Measurements from ENCODE around the gene KDM1A.
"Not testable (repeated sequence)": the region's sequence is repeated elsewhere in the genome, so short reads cannot be mapped to it uniquely, and the experiment has no call there.

KDM1A gene

GRCh38 chr1:22992384-22992783, 26.9 kb upstream of the KDM1A start:
- H3K4me1 ChIP-seq (ENCODE audit: control insufficient read depth, low read depth, low read length); H3K4me2 ChIP-seq (ENCODE audit: low read length); H3K27ac ChIP-seq (ENCODE audit: low read depth, low read length); H3K9ac ChIP-seq (ENCODE audit: low read length); H4K8ac ChIP-seq (ENCODE audit: low read depth, low read length); H3K56ac ChIP-seq (ENCODE audit: low read length); H4K5ac ChIP-seq (ENCODE audit: low read length); H3K79me2 ChIP-seq (ENCODE audit: control insufficient read depth, insufficient read depth, low read length); H3K18ac ChIP-seq (ENCODE audit: low read length); H3K79me1 ChIP-seq (ENCODE audit: low read length); DNase-seq; H3K36me3 ChIP-seq (ENCODE audit: control insufficient read depth, insufficient read depth, low read length); H2AK5ac ChIP-seq (ENCODE audit: low read length); H2BK5ac ChIP-seq (ENCODE audit: low read length); H3K27me3 ChIP-seq (ENCODE audit: insufficient read depth, low read length, poor library complexity); H3K4me3 ChIP-seq (ENCODE audit: low read length); H3K4ac ChIP-seq (ENCODE audit: low read depth, low read length); H2BK120ac ChIP-seq (ENCODE audit: low read depth, low read length); H3K23ac ChIP-seq (ENCODE audit: low read length); H2BK15ac ChIP-seq (replicated peaks; ENCODE audit: low read depth): not testable (repeated sequence)
- WGBS (ENCODE audit: extremely low coverage, insufficient coverage, low lambda C conversion rate) = no CpG with 5 or more reads among the region's 3 CpGs

GRCh38 chr1:22993220-22993795, 26.0 kb upstream of the KDM1A start:
- not testable (repeated sequence) for H3K4me1 ChIP-seq (ENCODE audit: control insufficient read depth, low read depth, low read length); H3K27ac ChIP-seq (ENCODE audit: low read depth, low read length); H2AK5ac ChIP-seq (ENCODE audit: low read length); H4K5ac ChIP-seq (ENCODE audit: low read length); H3K4me3 ChIP-seq (ENCODE audit: low read length); H3K23ac ChIP-seq (ENCODE audit: low read length); H2BK5ac ChIP-seq (ENCODE audit: low read length); H3K9ac ChIP-seq (ENCODE audit: low read length); H3K4me2 ChIP-seq (ENCODE audit: low read length); H3K79me2 ChIP-seq (ENCODE audit: control insufficient read depth, insufficient read depth, low read length); H3K36me3 ChIP-seq (ENCODE audit: control insufficient read depth, insufficient read depth, low read length); H3K27me3 ChIP-seq (ENCODE audit: insufficient read depth, low read length, poor library complexity); H2BK15ac ChIP-seq (replicated peaks; ENCODE audit: low read depth); H3K18ac ChIP-seq (ENCODE audit: low read length); H3K79me1 ChIP-seq (ENCODE audit: low read length); H2BK120ac ChIP-seq (ENCODE audit: low read depth, low read length); H3K4ac ChIP-seq (ENCODE audit: low read depth, low read length); H3K56ac ChIP-seq (ENCODE audit: low read length); H4K8ac ChIP-seq (ENCODE audit: low read depth, low read length)
- DNase-seq = peak; percentile 51
- WGBS (ENCODE audit: extremely low coverage, insufficient coverage, low lambda C conversion rate) = no CpG with 5 or more reads among the region's 6 CpGs

GRCh38 chr1:22995774-22996173, 23.5 kb upstream of the KDM1A start:
- no peak overlapping the region for H3K27ac ChIP-seq (ENCODE audit: low read depth, low read length)
- no peak overlapping the region for H2BK120ac ChIP-seq (ENCODE audit: low read depth, low read length)
- H3K56ac ChIP-seq (ENCODE audit: low read length) = no peak overlapping the region
- DNase-seq = no peak
- no peak overlapping the region for H3K18ac ChIP-seq (ENCODE audit: low read length)
- H2BK5ac ChIP-seq (ENCODE audit: low read length) = no peak overlapping the region
- H2BK15ac ChIP-seq (replicated peaks; ENCODE audit: low read depth) = no peak overlapping the region
- no peaks in the 10 kb centered on the region for H3K79me2 ChIP-seq (ENCODE audit: control insufficient read depth, insufficient read depth, low read length)
- no peak overlapping the region for H3K9ac ChIP-seq (ENCODE audit: low read length)
- H2AK5ac ChIP-seq (ENCODE audit: low read length) = no peak overlapping the region
- no peaks in the 10 kb centered on the region for H3K36me3 ChIP-seq (ENCODE audit: control insufficient read depth, insufficient read depth, low read length)
- H3K23ac ChIP-seq (ENCODE audit: low read length) = no peak overlapping the region
- no peak overlapping the region for H3K4me3 ChIP-seq (ENCODE audit: low read length)
- H4K5ac ChIP-seq (ENCODE audit: low read length) = no peak overlapping the region
- no peaks in the 10 kb centered on the region for H3K27me3 ChIP-seq (ENCODE audit: insufficient read depth, low read length, poor library complexity)
- H3K4ac ChIP-seq (ENCODE audit: low read depth, low read length) = no peak overlapping the region
- no peaks in the 10 kb centered on the region for H3K4me1 ChIP-seq (ENCODE audit: control insufficient read depth, low read depth, low read length)
- H4K8ac ChIP-seq (ENCODE audit: low read depth, low read length) = no peak overlapping the region
- H3K4me2 ChIP-seq (ENCODE audit: low read length) = no peak overlapping the region
- no peaks in the 10 kb centered on the region for H3K79me1 ChIP-seq (ENCODE audit: low read length)

- H3K36me3 ChIP-seq (ENCODE audit: control insufficient read depth, insufficient read depth, low read length); DNase-seq; H2BK5ac ChIP-seq (ENCODE audit: low read length); H3K18ac ChIP-seq (ENCODE audit: low read length); H3K27me3 ChIP-seq (ENCODE audit: insufficient read depth, low read length, poor library complexity); H3K27ac ChIP-seq (ENCODE audit: low read depth, low read length); H2BK15ac ChIP-seq (replicated peaks; ENCODE audit: low read depth); H3K23ac ChIP-seq (ENCODE audit: low read length); H2AK5ac ChIP-seq (ENCODE audit: low read length); H3K4me2 ChIP-seq (ENCODE audit: low read length); H3K4ac ChIP-seq (ENCODE audit: low read depth, low read length); H3K56ac ChIP-seq (ENCODE audit: low read length); H3K4me3 ChIP-seq (ENCODE audit: low read length); H3K4me1 ChIP-seq (ENCODE audit: control insufficient read depth, low read depth, low read length); H3K9ac ChIP-seq (ENCODE audit: low read length); H4K8ac ChIP-seq (ENCODE audit: low read depth, low read length); H3K79me1 ChIP-seq (ENCODE audit: low read length); H2BK120ac ChIP-seq (ENCODE audit: low read depth, low read length); H3K79me2 ChIP-seq (ENCODE audit: control insufficient read depth, insufficient read depth, low read length); H4K5ac ChIP-seq (ENCODE audit: low read length): not testable (repeated sequence)
- WGBS (ENCODE audit: extremely low coverage, insufficient coverage, low lambda C conversion rate) = no CpG with 5 or more reads among the region's 5 CpGs
Observed at GRCh38 chr1:22997528-22997927, 21.7 kb upstream of the KDM1A start.

- not testable (repeated sequence) for H3K4me1 ChIP-seq (ENCODE audit: control insufficient read depth, low read depth, low read length); H4K8ac ChIP-seq (ENCODE audit: low read depth, low read length); H2BK120ac ChIP-seq (ENCODE audit: low read depth, low read length); H2BK15ac ChIP-seq (replicated peaks; ENCODE audit: low read depth); H3K9ac ChIP-seq (ENCODE audit: low read length); H3K4me3 ChIP-seq (ENCODE audit: low read length); H3K27me3 ChIP-seq (ENCODE audit: insufficient read depth, low read length, poor library complexity); H3K4ac ChIP-seq (ENCODE audit: low read depth, low read length); DNase-seq; H3K36me3 ChIP-seq (ENCODE audit: control insufficient read depth, insufficient read depth, low read length); H3K18ac ChIP-seq (ENCODE audit: low read length); H3K79me2 ChIP-seq (ENCODE audit: control insufficient read depth, insufficient read depth, low read length); H3K27ac ChIP-seq (ENCODE audit: low read depth, low read length); H2BK5ac ChIP-seq (ENCODE audit: low read length); H3K79me1 ChIP-seq (ENCODE audit: low read length); H3K56ac ChIP-seq (ENCODE audit: low read length); H3K4me2 ChIP-seq (ENCODE audit: low read length); H4K5ac ChIP-seq (ENCODE audit: low read length); H2AK5ac ChIP-seq (ENCODE audit: low read length); H3K23ac ChIP-seq (ENCODE audit: low read length)
- WGBS (ENCODE audit: extremely low coverage, insufficient coverage, low lambda C conversion rate) = no CpG with 5 or more reads among the region's 3 CpGs
Observed at GRCh38 chr1:23000133-23000532, 19.1 kb upstream of the KDM1A start.

GRCh38 chr1:23002218-23002617, 17.1 kb upstream of the KDM1A start:
- H3K23ac ChIP-seq (ENCODE audit: low read length); H3K56ac ChIP-seq (ENCODE audit: low read length); H3K4me1 ChIP-seq (ENCODE audit: control insufficient read depth, low read depth, low read length); H3K36me3 ChIP-seq (ENCODE audit: control insufficient read depth, insufficient read depth, low read length); H4K8ac ChIP-seq (ENCODE audit: low read depth, low read length); H2BK120ac ChIP-seq (ENCODE audit: low read depth, low read length); H3K18ac ChIP-seq (ENCODE audit: low read length); H3K79me2 ChIP-seq (ENCODE audit: control insufficient read depth, insufficient read depth, low read length); H3K79me1 ChIP-seq (ENCODE audit: low read length); H3K4me3 ChIP-seq (ENCODE audit: low read length); H3K27ac ChIP-seq (ENCODE audit: low read depth, low read length); H3K27me3 ChIP-seq (ENCODE audit: insufficient read depth, low read length, poor library complexity); H3K9ac ChIP-seq (ENCODE audit: low read length); H2BK15ac ChIP-seq (replicated peaks; ENCODE audit: low read depth); H4K5ac ChIP-seq (ENCODE audit: low read length); H2BK5ac ChIP-seq (ENCODE audit: low read length); H3K4me2 ChIP-seq (ENCODE audit: low read length); H2AK5ac ChIP-seq (ENCODE audit: low read length); H3K4ac ChIP-seq (ENCODE audit: low read depth, low read length); DNase-seq: not testable (repeated sequence)
- no CpG with 5 or more reads among the region's 7 CpGs for WGBS (ENCODE audit: extremely low coverage, insufficient coverage, low lambda C conversion rate)
